Measurements from ENCODE around the gene PLIN5.
A peak's percentile ranks its signal among the peaks of the same experiment; 100 is the strongest.

PLIN5 gene

GRCh38 chr19:4534836-4535658, at the start of gene PLIN5:
PLIN5 (minus strand) TSS chr19:4535224; CDS start chr19:4534074, 1,150 bp downstream.
- peak; percentile 49 for DNase-seq

GRCh38 chr19:4583961-4584669, 49.1 kb upstream of the PLIN5 start:
- peak; percentile 41 for DNase-seq

- DNase-seq, result no peak
Measured at GRCh38 chr19:4582980-4583842, 48.2 kb upstream of the PLIN5 start.

GRCh38 chr19:4581666-4582553, 46.9 kb upstream of the PLIN5 start:
- peak; percentile 30 for DNase-seq

- DNase-seq, result no peak
Measured at GRCh38 chr19:4580961-4581665, 46.1 kb upstream of the PLIN5 start.

GRCh38 chr19:4580021-4580901, 45.2 kb upstream of the PLIN5 start:
- DNase-seq, result no peak

GRCh38 chr19:4579389-4579788, 44.4 kb upstream of the PLIN5 start:
- DNase-seq, result no peak

GRCh38 chr19:4578552-4579248, 43.7 kb upstream of the PLIN5 start:
- DNase-seq, result no peak

- DNase-seq, result no peak
Measured at GRCh38 chr19:4577020-4577782, 42.2 kb upstream of the PLIN5 start.

- peak; percentile 76 for DNase-seq
Measured at GRCh38 chr19:4576016-4576933, 41.3 kb upstream of the PLIN5 start.

GRCh38 chr19:4575267-4576015, 40.4 kb upstream of the PLIN5 start:
- DNase-seq, result no peak

- DNase-seq, result no peak
Measured at GRCh38 chr19:4573682-4574081, 38.7 kb upstream of the PLIN5 start.

- DNase-seq, result no peak
Measured at GRCh38 chr19:4571305-4571917, 36.4 kb upstream of the PLIN5 start.

GRCh38 chr19:4570916-4571304, 35.9 kb upstream of the PLIN5 start:
- no peak for DNase-seq

GRCh38 chr19:4570402-4570801, 35.4 kb upstream of the PLIN5 start:
- DNase-seq, result no peak

GRCh38 chr19:4568886-4569285, 33.9 kb upstream of the PLIN5 start:
- no peak for DNase-seq
